ENCODE results near the gene PRKCH. TPM values are rescaled to one million over a fixed set of nuclear protein-coding genes. Genes with fewer than 3 reads are reported as not detected.

Gene PRKCH
- total RNA-seq, 2 donors from 2014 or later, result 18.2 to 82.4 TPM

- Histone ChIP-seq H3K27me3 (no peaks in the 10 kb centered on the region), H3K4me3 (no peak overlapping the region), H3K4me1 (peaks cover 8% of the 10 kb centered on the region), H3K36me3 (replicated peaks in 1 of 2; ENCODE audit: insufficient read depth in 1 of 2, low read depth in 2 of 2) (no peaks in the 10 kb centered on the region), H3K27ac (no peak overlapping the region), H3K9me3 (no peaks in the 10 kb centered on the region)
- TF ChIP-seq, protein P1, sequence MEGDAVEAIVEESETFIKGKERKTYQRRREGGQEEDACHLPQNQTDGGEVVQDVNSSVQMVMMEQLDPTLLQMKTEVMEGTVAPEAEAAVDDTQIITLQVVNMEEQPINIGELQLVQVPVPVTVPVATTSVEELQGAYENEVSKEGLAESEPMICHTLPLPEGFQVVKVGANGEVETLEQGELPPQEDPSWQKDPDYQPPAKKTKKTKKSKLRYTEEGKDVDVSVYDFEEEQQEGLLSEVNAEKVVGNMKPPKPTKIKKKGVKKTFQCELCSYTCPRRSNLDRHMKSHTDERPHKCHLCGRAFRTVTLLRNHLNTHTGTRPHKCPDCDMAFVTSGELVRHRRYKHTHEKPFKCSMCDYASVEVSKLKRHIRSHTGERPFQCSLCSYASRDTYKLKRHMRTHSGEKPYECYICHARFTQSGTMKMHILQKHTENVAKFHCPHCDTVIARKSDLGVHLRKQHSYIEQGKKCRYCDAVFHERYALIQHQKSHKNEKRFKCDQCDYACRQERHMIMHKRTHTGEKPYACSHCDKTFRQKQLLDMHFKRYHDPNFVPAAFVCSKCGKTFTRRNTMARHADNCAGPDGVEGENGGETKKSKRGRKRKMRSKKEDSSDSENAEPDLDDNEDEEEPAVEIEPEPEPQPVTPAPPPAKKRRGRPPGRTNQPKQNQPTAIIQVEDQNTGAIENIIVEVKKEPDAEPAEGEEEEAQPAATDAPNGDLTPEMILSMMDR (IDR thresholded peaks at IDR 0.05), result no peak
- TF ChIP-seq POLR2A (IDR thresholded peaks at IDR 0.05), result no peak
- DNase-seq (no peak), ATAC-seq (no peak)
- intact Hi-C loops (cut with DNase I), result no loop called here
- 86 to 90% methylated on average over 1 of the region's 1 CpG for WGBS, 2 donors
These were observed 9.1 kb downstream of the PRKCH start for GRCh38 chr14:61330511-61330910.

DNA sequence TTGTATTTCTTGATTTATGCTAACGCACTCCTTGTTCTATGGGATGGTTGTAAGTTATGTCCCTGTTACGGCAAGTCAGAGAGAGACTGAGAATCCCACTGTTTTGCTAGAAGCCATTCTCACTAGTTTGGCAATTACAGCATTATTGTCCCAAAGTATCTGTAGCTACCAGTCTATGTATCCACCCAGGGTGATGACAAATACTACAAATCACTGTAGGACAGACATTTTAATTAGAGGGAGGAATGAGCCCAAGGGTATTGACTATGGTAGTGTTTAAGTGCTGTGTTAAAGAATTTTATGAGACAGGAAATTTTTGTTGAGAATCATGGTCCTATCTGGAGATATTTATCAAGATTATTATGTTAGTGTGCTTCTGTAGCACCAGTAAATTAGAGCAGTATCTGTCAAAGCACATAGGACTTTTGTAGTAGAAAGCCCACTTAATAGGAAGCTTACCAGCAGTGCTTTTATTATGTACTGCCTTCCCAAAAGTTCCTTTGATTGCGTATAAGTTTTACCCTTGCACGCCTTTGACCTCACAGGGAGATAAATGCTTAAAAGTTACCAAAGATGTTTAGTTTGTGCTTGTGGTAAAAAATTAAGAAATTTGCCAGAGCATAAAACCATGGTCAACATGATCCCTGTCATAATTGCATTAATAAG is 10.7 kb downstream of the PRKCH start:
- no peak for DNase-seq
- H3K4me1 ChIP-seq, result peaks cover 3% of the 10 kb centered on the region
- WGBS, 2 donors, result 91 to 95% methylated on average over 4 of the region's 4 CpGs
- H3K27me3 ChIP-seq, result no peaks in the 10 kb centered on the region
- no peak overlapping the region for H3K27ac ChIP-seq
- H3K9me3 ChIP-seq, result no peaks in the 10 kb centered on the region
- intact Hi-C loops (cut with DNase I), result no loop called here
- no peak for TF ChIP-seq POLR2A (IDR thresholded peaks at IDR 0.05)
- TF ChIP-seq, protein P1 (IDR thresholded peaks at IDR 0.05), result no peak
- ATAC-seq, result no peak
- H3K4me3 ChIP-seq, result no peak overlapping the region
- no peaks in the 10 kb centered on the region for H3K36me3 ChIP-seq (replicated peaks in 1 of 2; ENCODE audit: insufficient read depth in 1 of 2, low read depth in 2 of 2)

GRCh38 chr14:61332658-61333029 is 11.3 kb downstream of the PRKCH start:
- Histone ChIP-seq H3K4me1 (no peaks in the 10 kb centered on the region), H3K36me3 (replicated peaks in 1 of 2; ENCODE audit: insufficient read depth in 1 of 2, low read depth in 2 of 2) (no peaks in the 10 kb centered on the region), H3K9me3 (no peaks in the 10 kb centered on the region), H3K27ac (no peak overlapping the region), H3K27me3 (no peaks in the 10 kb centered on the region), H3K4me3 (no peak overlapping the region)
- DNase-seq (no peak), ATAC-seq (no peak)
- TF ChIP-seq, protein P1 (IDR thresholded peaks at IDR 0.05), result no peak
- no peak for TF ChIP-seq POLR2A (IDR thresholded peaks at IDR 0.05)
- intact Hi-C loops (cut with DNase I), result no loop called here
- 85 to 89% methylated on average over 8 of the region's 8 CpGs for WGBS, 2 donors

DNA sequence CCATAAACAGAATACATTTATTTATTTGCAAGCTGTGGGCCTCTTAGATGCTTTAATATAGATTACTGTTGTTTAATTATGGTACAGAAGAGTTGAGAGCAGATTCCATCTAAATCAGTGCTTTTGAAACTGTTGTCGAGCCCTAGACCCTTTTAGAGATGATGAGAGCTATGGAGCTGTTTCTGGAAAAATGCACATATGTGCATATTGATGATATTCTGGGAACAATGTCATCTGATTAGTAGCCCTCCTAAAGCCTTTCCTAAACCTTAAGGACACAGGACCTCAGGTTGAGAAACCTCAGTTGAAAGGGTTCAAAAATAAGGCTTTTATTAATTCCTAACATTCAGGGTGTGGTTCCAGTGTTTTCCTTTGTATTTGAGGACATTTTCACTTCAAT is 11.7 kb downstream of the PRKCH start:
- DNase-seq, result no peak
- H3K9me3 ChIP-seq, result no peaks in the 10 kb centered on the region
- H3K27me3 ChIP-seq, result no peaks in the 10 kb centered on the region
- no peaks in the 10 kb centered on the region for H3K36me3 ChIP-seq (replicated peaks in 1 of 2; ENCODE audit: insufficient read depth in 1 of 2, low read depth in 2 of 2)
- intact Hi-C loops (cut with DNase I), result no loop called here
- H3K27ac ChIP-seq, result no peak overlapping the region
- 93 to 96% methylated on average over 1 of the region's 1 CpG for WGBS, 2 donors
- TF ChIP-seq, protein P1 (IDR thresholded peaks at IDR 0.05), result no peak
- TF ChIP-seq POLR2A (IDR thresholded peaks at IDR 0.05), result no peak
- no peak overlapping the region for H3K4me3 ChIP-seq
- no peaks in the 10 kb centered on the region for H3K4me1 ChIP-seq
- ATAC-seq, result no peak

DNA sequence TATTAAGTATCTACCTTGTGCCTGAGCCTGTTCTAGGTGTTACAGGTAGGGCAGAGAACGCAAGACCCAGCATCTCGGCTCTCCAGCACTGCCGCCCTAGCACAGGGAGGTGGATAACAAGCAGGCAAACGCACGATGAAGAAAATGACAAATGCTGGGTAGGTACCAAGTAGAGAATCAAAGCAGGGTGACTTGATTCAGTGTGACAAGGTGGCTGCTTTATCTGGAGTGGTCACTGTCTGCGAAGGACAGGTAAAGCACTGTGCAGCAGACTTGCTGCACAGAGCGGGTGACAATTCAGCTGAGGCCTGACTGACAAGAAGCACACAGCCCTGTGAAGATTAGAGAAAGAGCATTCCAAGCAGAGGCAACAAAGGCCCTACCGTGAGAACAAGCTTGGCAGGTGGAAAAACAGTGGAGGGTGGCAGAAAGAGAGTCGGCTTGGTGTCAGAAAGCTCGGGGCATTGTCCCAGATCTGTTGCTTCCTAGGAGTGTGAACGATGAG is 12.9 kb downstream of the PRKCH start:
- DNase-seq (no peak), ATAC-seq (no peak)
- Histone ChIP-seq H3K4me3 (no peak overlapping the region), H3K36me3 (replicated peaks in 1 of 2; ENCODE audit: insufficient read depth in 1 of 2, low read depth in 2 of 2) (no peaks in the 10 kb centered on the region), H3K9me3 (no peaks in the 10 kb centered on the region), H3K27me3 (no peaks in the 10 kb centered on the region), H3K4me1 (no peaks in the 10 kb centered on the region), H3K27ac (no peak overlapping the region)
- intact Hi-C loops (cut with DNase I), result no loop called here
- TF ChIP-seq, protein P1 (IDR thresholded peaks at IDR 0.05), result no peak
- TF ChIP-seq POLR2A (IDR thresholded peaks at IDR 0.05), result no peak
- WGBS, 2 donors, result 87 to 92% methylated on average over 11 of the region's 11 CpGs

Data from body of pancreas (tissue), 4 donors.